A549 (cell line): ENCODE results near the gene ERFL. TPM values are rescaled to one million over a fixed set of nuclear protein-coding genes. Genes with fewer than 3 reads are reported as not detected.
"Not testable (repeated sequence)": the region's sequence is repeated elsewhere in the genome, so short reads cannot be mapped to it uniquely, and the experiment has no call there.

Experiments used
- ATAC-seq, 2 experiments: fragments of 200-7000 bp in 1 of 2; fragments of >200 bp in 1 of 2; cut with Nextera tagmentation in 1 of 2; cut with Tn5 transposase in 1 of 2; 3 replicates each; pipeline versions ENCODE4 v1.8.0 to v1.9.1; 2018 to 2020; ENCODE audit warnings: mild to moderate bottlenecking in 1 of 2, moderate library complexity in 1 of 2
- CTCF ChIA-PET: fragments of 300-600 bp; sonication (Branson Sonifier 250); formaldehyde crosslinking; extraction: SDS; loops from one replicate; lab custom pipeline; 2021; ENCODE audit warnings: antibody characterized with exemption, inconsistent platforms; lab: Yijun Ruan, JAX
- POLR2A ChIA-PET: fragments of 350-600 bp; formaldehyde crosslinking; extraction: SDS; loops from one replicate; lab custom pipeline; 2021; ENCODE audit warnings: antibody characterized with exemption, inconsistent platforms; lab: Yijun Ruan, JAX
- DNase-seq, 2 experiments: peaks; one replicate each; pipeline versions ENCODE4 v3.0.0 to v3.0.0-alpha.2; 2011 to 2016; ENCODE audit warnings: low read depth in 1 of 2, low spot score in 1 of 2
- FAIRE-seq: peaks from 2 replicates; lab custom pipeline; 2011; peaks lifted over from hg19 to GRCh38; lab: Jason Lieb, UNC
- H3K27ac ChIP-seq, 2 experiments: fragments of >200 bp; sonication (Bioruptor Twin); formaldehyde crosslinking; 3 replicates each; pipeline ENCODE4 v1.5.1; 2016 to 2017
- H3K4me1 ChIP-seq: fragments of >200 bp; sonication (Bioruptor Twin); formaldehyde crosslinking; 3 replicates; pipeline ENCODE4 v1.6.1; 2016
- H3K4me2 ChIP-seq: fragments of >200 bp; sonication (Bioruptor Twin); formaldehyde crosslinking; 3 replicates; pipeline ENCODE4 v1.6.1; 2016
- H3K4me3 ChIP-seq: fragments of >200 bp; sonication (Bioruptor Twin); formaldehyde crosslinking; 3 replicates; pipeline ENCODE4 v1.5.1; 2016
- H3K9me3 ChIP-seq: fragments of >200 bp; sonication (Bioruptor Twin); formaldehyde crosslinking; 3 replicates; pipeline ENCODE4 v1.6.1; 2016
- CEBPB ChIP-seq, 2 experiments: fragments of >200 bp in 1 of 2; sonication (Bioruptor Twin) in 1 of 2; formaldehyde crosslinking in 1 of 2; IDR thresholded peaks; 2 replicates each; pipeline ENCODE4 v1.6.1; 2012 to 2016
- CHD4 ChIP-seq: fragments of 200-600 bp; sonication (generic); IDR thresholded peaks from 2 replicates; pipeline ENCODE4 v1.6.1; 2016; ENCODE audit warnings: antibody characterized with exemption, mild to moderate bottlenecking, borderline replicate concordance
- E2F6 ChIP-seq: IDR thresholded peaks from 2 replicates; pipeline ENCODE4 v1.6.1; 2012; ENCODE audit warnings: low read depth, borderline replicate concordance
- FOSB ChIP-seq: fragments of 250-450 bp; sonication (Bioruptor Pico); IDR thresholded peaks from 2 replicates; pipeline ENCODE4 v1.5.0; 2020; ENCODE audit warnings: mild to moderate bottlenecking, moderate library complexity
- HES2 ChIP-seq: fragments of >200 bp; sonication (Bioruptor Twin); formaldehyde crosslinking; IDR thresholded peaks from 2 replicates; pipeline ENCODE4 v1.6.1; 2016
- HMGXB4 ChIP-seq: fragments of 250-450 bp; sonication (Bioruptor Pico); IDR thresholded peaks from 2 replicates; pipeline ENCODE4 v1.5.0; 2021; ENCODE audit warnings: mild to moderate bottlenecking, moderate library complexity, borderline replicate concordance
- HOXA7 ChIP-seq: fragments of 250-450 bp; sonication (Bioruptor Pico); IDR thresholded peaks from 2 replicates; pipeline ENCODE4 v1.5.0; 2020; ENCODE audit warnings: mild to moderate bottlenecking, moderate library complexity
- HOXB13 ChIP-seq: fragments of 250-450 bp; sonication (Bioruptor Pico); IDR thresholded peaks from 2 replicates; pipeline ENCODE4 v1.5.0; 2020; ENCODE audit warnings: low read depth, mild to moderate bottlenecking, moderate library complexity
- KDM1A ChIP-seq: fragments of 200-600 bp; sonication (generic); IDR thresholded peaks from 2 replicates; pipeline ENCODE4 v1.6.1; 2016; ENCODE audit warnings: low read depth, mild to moderate bottlenecking
- MAX ChIP-seq: IDR thresholded peaks from 2 replicates; pipeline ENCODE4 v1.6.1; 2012
- MAZ ChIP-seq: fragments of 150-350 bp; IDR thresholded peaks from 2 replicates; pipeline ENCODE4 v1.6.1; 2014; ENCODE audit warnings: antibody characterized with exemption, low read depth, low read length, borderline replicate concordance
- NR3C1 ChIP-seq: fragments of >200 bp; sonication (Bioruptor Twin); formaldehyde crosslinking; IDR thresholded peaks from 3 replicates; pipeline ENCODE4 v1.6.1; 2017
- TP53 ChIP-seq: fragments of 250-450 bp; sonication (Bioruptor Pico); IDR thresholded peaks from 2 replicates; pipeline ENCODE4 v1.5.0; 2021; ENCODE audit warnings: mild to moderate bottlenecking, moderate library complexity
- ZSCAN20 ChIP-seq: fragments of 250-450 bp; sonication (Bioruptor Pico); IDR thresholded peaks from 2 replicates; pipeline ENCODE4 v1.8.0; 2022; ENCODE audit warnings: mild to moderate bottlenecking, moderate library complexity
- WGBS: methylation state at CpG from one replicate; pipeline ENCODE4 v1.1.6; 2017; ENCODE audit errors: missing lambda C conversion rate; 5-methylcytosine and 5-hydroxymethylcytosine counted together
- polyA plus RNA-seq, 4 experiments: library from polyadenylated mRNA; depleted of rRNA in 3 of 4; stranded (reverse); fragments of >200 nt; fragmentation: RNase III in 1 of 4; extraction: RNeasy Plus Mini Kit Qiagen cat#74134 plus additional on column Dnase treatment in 1 of 4; gene quantifications; 2 replicates in 3 of 4; 3 replicates in 1 of 4; pipeline ENCODE4 v1.2.3, GENCODE V29; 2011 to 2017
- TF ChIP-seq, protein P1 (sequence below): fragments of 450-650 bp; IDR thresholded peaks from 2 replicates; pipeline ENCODE4 v1.6.1; 2014; ENCODE audit warnings: antibody characterized with exemption
- TF ChIP-seq, protein P2 (sequence below): fragments of >200 bp; sonication (Bioruptor Twin); formaldehyde crosslinking; IDR thresholded peaks from 3 replicates; pipeline ENCODE4 v1.5.1; 2016
- TF ChIP-seq, protein P3 (sequence below): fragments of 250-450 bp; sonication (Bioruptor Pico); IDR thresholded peaks from 2 replicates; pipeline ENCODE4 v1.5.0; 2020; ENCODE audit warnings: low read depth, mild to moderate bottlenecking, moderate library complexity

The ERFL gene
- polyA plus RNA-seq, 2 of the 4 experiments (the other 2 are of a cell fraction), result 0.15 to 0.19 TPM

DNA sequence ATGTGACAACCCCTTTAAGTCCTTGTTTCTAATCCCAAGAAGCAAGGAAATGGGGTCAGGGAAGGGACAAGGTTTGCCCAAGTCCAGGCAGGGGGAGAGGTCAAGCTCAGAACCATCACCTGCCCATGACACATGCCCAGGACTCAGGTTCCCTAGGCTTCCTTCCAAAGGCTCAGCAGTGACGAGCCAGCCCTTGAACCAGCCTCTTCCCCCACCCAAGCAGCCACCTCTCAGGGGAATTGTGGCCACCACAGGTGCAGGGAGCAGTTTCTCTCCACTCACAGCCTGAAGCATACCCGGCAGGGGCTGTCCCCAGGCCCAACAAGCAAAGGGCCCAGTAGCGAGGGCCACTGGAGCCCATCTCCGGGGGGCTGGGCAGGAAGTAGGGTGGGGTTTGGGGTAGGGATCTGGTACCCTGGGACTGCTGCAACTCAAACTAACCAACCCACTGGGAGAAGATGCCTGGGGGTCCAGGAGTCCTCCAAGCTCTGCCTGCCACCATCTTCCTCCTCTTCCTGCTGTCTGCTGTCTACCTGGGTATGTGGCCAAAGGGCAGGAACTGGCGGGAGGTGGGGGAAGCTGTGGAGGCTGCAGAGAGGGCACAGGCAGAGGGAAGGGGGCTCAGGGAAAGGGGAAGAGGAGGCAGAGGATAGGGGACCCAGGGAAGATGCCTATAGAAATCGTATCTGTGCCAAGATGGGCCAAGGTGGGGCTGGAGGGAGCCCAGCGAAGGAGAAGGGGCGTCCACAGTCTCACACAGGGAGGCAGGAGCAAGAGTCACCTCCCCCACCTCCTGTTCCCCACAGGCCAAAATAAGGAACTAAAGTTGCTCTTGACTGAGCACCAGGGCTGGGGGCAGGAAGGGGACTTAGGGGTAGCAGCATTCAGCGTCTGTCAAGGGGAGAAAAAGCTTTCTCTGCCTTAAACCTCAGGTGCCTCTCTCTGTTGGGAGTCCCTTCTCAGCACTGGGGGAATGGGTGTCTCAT lies 51.1 kb downstream of the ERFL start, which contains the start of gene CD79A:
CD79A (plus strand) TSS at position 433 of the 986 bp plus-strand sequence; CDS start at position 459, 26 bp downstream.
- no peak for DNase-seq
- Histone ChIP-seq H3K27ac (peak within 1 kb of the TSS in 1 of 2 experiments; percentile 2; a peak in 3 of 6 replicates), H3K4me3 (no peak within 1 kb of the TSS), H3K9me3 (no peaks in the 10 kb centered on the region), H3K4me2 (no peak within 1 kb of the TSS), H3K4me1 (peaks cover 10% of the 10 kb centered on the region)
- FAIRE-seq, result no peak
- TF ChIP-seq ZSCAN20 (CRISPR knock-in tag) (no peak), HOXB13 (CRISPR knock-in tag) (no peak), E2F6 (no peak)
- TF ChIP-seq, protein P1, sequence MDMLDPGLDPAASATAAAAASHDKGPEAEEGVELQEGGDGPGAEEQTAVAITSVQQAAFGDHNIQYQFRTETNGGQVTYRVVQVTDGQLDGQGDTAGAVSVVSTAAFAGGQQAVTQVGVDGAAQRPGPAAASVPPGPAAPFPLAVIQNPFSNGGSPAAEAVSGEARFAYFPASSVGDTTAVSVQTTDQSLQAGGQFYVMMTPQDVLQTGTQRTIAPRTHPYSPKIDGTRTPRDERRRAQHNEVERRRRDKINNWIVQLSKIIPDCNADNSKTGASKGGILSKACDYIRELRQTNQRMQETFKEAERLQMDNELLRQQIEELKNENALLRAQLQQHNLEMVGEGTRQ, result 0 out of 2 replicates have a peak, but pooled peaks have one; percentile 8
- 78% methylated on average over 8 of the region's 9 CpGs for WGBS
- no peak for ATAC-seq
- POLR2A ChIA-PET, result interaction anchor here (0.9 kb wide), 1 partner anchor 17 kb away, joined by 5 read pairs; the partner anchor contains the start of gene RPS19
- CTCF ChIA-PET, result interaction anchor here (1.1 to 8.4 kb wide), 10 partner anchors 9 to 81 kb away, joined by 3 to 87 read pairs (median 5); partner anchors contain the start of genes ERFL, RABAC1 and RPS19

GRCh38 chr19:41875973-41876372 lies 52.3 kb downstream of the ERFL start:
- not testable (repeated sequence) for H3K4me2 ChIP-seq, H3K9me3 ChIP-seq, H3K27ac ChIP-seq, FAIRE-seq, H3K4me3 ChIP-seq, ATAC-seq, H3K4me1 ChIP-seq, DNase-seq
- ChIA-PET POLR2A (interaction anchor here (0.6 to 1.0 kb wide), 3 partner anchors 16 to 461 kb away, joined by 3 to 5 read pairs (median 3); partner anchors contain the start of gene RPS19), CTCF (interaction anchor here (0.7 to 8.4 kb wide), 10 partner anchors 10 to 159 kb away, joined by 4 to 87 read pairs (median 7); partner anchors contain the start of genes ERFL, RABAC1 and RPS19)
- WGBS, result 62% methylated on average over 3 of the region's 3 CpGs

DNA sequence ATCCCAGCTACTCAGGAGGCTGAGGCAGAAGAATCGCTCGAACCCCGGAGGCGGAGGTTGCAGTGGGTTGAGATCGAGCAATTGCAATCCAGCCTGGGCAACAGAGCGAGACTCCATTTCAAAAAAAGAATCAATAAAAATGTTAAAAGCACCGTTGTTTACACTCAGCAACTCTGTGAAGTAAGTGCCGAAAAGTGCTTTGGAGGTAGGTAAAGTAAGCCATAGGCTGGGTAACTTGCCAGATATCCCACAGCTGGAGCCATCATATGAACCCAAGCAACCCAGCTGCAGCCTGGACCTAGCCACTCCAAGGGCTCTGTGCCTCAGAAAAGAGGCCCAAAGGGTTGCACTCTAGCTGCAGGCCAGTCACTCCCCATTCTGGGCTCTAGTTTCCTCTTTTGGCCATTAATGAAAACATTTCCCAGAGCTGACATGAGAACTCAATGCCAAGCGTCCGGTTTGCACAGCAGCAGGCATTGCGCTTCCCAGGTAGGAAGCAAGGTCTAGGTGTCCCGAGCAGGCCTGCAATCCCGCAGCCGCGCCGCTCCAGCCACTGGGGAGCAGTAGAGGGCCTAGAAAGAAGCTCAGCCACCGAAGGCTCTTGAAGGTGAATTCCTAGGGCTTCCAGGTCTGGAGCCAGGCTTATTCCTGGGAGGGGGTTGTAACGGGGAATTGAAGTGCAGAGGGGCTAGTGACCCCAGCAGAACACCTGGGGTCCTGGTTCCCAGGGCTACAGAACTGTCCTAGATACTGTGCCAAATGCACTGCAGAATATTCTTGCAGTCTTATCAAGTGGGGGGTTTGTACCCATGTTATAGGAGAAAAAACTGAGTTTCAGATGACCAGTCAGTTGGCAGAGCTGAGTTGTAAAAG lies 55.2 kb downstream of the ERFL start:
- DNase-seq, result peak; percentile 90 to 94
- no peak overlapping the region for H3K27ac ChIP-seq
- WGBS, result 50% methylated on average over 18 of the region's 18 CpGs
- no peak overlapping the region for H3K4me2 ChIP-seq
- ChIA-PET POLR2A (interaction anchor here (0.5 to 5.0 kb wide), 13 partner anchors 9 to 1131 kb away, joined by 3 to 102 read pairs (median 5); partner anchors contain the start of genes ARHGEF1, ERFL, RABAC1 and RPS19), CTCF (interaction anchor here (0.7 to 8.4 kb wide), 28 partner anchors 9 to 373 kb away, joined by 3 to 87 read pairs (median 8); partner anchors contain the start of genes ARHGEF1, ERFL, RABAC1 and RPS19)
- peak; percentile 63 to 79 for ATAC-seq
- H3K4me1 ChIP-seq, result peaks cover 35% of the 10 kb centered on the region
- FAIRE-seq, result peak; percentile 94
- H3K4me3 ChIP-seq, result no peak overlapping the region
- H3K9me3 ChIP-seq, result no peaks in the 10 kb centered on the region
- TF ChIP-seq, protein P2, sequence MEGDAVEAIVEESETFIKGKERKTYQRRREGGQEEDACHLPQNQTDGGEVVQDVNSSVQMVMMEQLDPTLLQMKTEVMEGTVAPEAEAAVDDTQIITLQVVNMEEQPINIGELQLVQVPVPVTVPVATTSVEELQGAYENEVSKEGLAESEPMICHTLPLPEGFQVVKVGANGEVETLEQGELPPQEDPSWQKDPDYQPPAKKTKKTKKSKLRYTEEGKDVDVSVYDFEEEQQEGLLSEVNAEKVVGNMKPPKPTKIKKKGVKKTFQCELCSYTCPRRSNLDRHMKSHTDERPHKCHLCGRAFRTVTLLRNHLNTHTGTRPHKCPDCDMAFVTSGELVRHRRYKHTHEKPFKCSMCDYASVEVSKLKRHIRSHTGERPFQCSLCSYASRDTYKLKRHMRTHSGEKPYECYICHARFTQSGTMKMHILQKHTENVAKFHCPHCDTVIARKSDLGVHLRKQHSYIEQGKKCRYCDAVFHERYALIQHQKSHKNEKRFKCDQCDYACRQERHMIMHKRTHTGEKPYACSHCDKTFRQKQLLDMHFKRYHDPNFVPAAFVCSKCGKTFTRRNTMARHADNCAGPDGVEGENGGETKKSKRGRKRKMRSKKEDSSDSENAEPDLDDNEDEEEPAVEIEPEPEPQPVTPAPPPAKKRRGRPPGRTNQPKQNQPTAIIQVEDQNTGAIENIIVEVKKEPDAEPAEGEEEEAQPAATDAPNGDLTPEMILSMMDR, result peak; percentile 94
- TF ChIP-seq NR3C1 (no peak), FOSB (CRISPR knock-in tag) (peak; percentile 98), MAZ (0 out of 2 replicates have a peak, but pooled peaks have one; percentile 28), CHD4 (no peak), KDM1A (no peak), HES2 (no peak), HMGXB4 (0 out of 2 replicates have a peak, but pooled peaks have one; percentile 73), CEBPB (IDR thresholded peaks at IDR 0.05) (peak in 1 of 2 experiments; percentile 59; a peak in 1 of 4 replicates), HOXA7 (CRISPR knock-in tag) (peak; percentile 99), HOXB13 (CRISPR knock-in tag) (peak; percentile 26; the same call in 1 of the 2 replicates), MAX (peak; percentile 48; the same call in 1 of the 2 replicates), TP53 (peak; percentile 96)
- TF ChIP-seq, protein P1, result no peak
- TF ChIP-seq, protein P3, sequence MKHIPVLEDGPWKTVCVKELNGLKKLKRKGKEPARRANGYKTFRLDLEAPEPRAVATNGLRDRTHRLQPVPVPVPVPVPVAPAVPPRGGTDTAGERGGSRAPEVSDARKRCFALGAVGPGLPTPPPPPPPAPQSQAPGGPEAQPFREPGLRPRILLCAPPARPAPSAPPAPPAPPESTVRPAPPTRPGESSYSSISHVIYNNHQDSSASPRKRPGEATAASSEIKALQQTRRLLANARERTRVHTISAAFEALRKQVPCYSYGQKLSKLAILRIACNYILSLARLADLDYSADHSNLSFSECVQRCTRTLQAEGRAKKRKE, result peak; percentile 70; the same call in 1 of the 2 replicates
